Measurements from ENCODE around the gene YIPF5.

The YIPF5 gene

GRCh38 chr5:144170276-144171024, at the start of gene YIPF5, which contains the start of gene KCTD16:
Gene YIPF5, minus strand, starts transcription at chr5:144170659. Its CDS starts 704 bp downstream, at chr5:144169955.
Gene KCTD16, plus strand, starts transcription at chr5:144170873.
- DNase-seq (ENCODE audit: low read depth in 3 of 3) = peak; percentile 94 to 95 (median 95)

- no peak for DNase-seq (ENCODE audit: low read depth in 3 of 3)
Measured at GRCh38 chr5:144219869-144220268, 49.4 kb upstream of the YIPF5 start.

- DNase-seq (ENCODE audit: low read depth in 3 of 3) = no peak
Measured at GRCh38 chr5:144210655-144211054, 40.2 kb upstream of the YIPF5 start.

- no peak for DNase-seq (ENCODE audit: low read depth in 3 of 3)
Measured at GRCh38 chr5:144209361-144209760, 38.9 kb upstream of the YIPF5 start.

- no peak for DNase-seq (ENCODE audit: low read depth in 3 of 3)
Measured at GRCh38 chr5:144207875-144208444, 37.5 kb upstream of the YIPF5 start.

- DNase-seq (ENCODE audit: low read depth in 3 of 3) = no peak
Measured at GRCh38 chr5:144206141-144206540, 35.7 kb upstream of the YIPF5 start.

GRCh38 chr5:144205141-144205551, 34.7 kb upstream of the YIPF5 start:
- DNase-seq (ENCODE audit: low read depth in 3 of 3) = no peak

GRCh38 chr5:144203750-144204596, 33.5 kb upstream of the YIPF5 start:
- DNase-seq (ENCODE audit: low read depth in 3 of 3) = peak in 1 of 3 experiments; percentile 24

GRCh38 chr5:144202726-144203125, 32.3 kb upstream of the YIPF5 start:
- no peak for DNase-seq (ENCODE audit: low read depth in 3 of 3)

- no peak for DNase-seq (ENCODE audit: low read depth in 3 of 3)
Measured at GRCh38 chr5:144202072-144202471, 31.6 kb upstream of the YIPF5 start.

- no peak for DNase-seq (ENCODE audit: low read depth in 3 of 3)
Measured at GRCh38 chr5:144201588-144201987, 31.1 kb upstream of the YIPF5 start.

- no peak for DNase-seq (ENCODE audit: low read depth in 3 of 3)
Measured at GRCh38 chr5:144198386-144198785, 27.9 kb upstream of the YIPF5 start.

- no peak for DNase-seq (ENCODE audit: low read depth in 3 of 3)
Measured at GRCh38 chr5:144196612-144197011, 26.2 kb upstream of the YIPF5 start.

GRCh38 chr5:144195448-144195847, 25.0 kb upstream of the YIPF5 start:
- no peak for DNase-seq (ENCODE audit: low read depth in 3 of 3)

- DNase-seq (ENCODE audit: low read depth in 3 of 3) = no peak
Measured at GRCh38 chr5:144194144-144194543, 23.7 kb upstream of the YIPF5 start.

GRCh38 chr5:144192661-144193060, 22.2 kb upstream of the YIPF5 start:
- no peak for DNase-seq (ENCODE audit: low read depth in 3 of 3)

GRCh38 chr5:144191998-144192397, 21.5 kb upstream of the YIPF5 start:
- DNase-seq (ENCODE audit: low read depth in 3 of 3) = peak in 1 of 3 experiments; percentile 13

- DNase-seq (ENCODE audit: low read depth in 3 of 3) = no peak
Measured at GRCh38 chr5:144191531-144191930, 21.1 kb upstream of the YIPF5 start.

GRCh38 chr5:144189800-144190429, 19.5 kb upstream of the YIPF5 start:
- peak; percentile 61 to 68 (median 64) for DNase-seq (ENCODE audit: low read depth in 3 of 3)

- DNase-seq (ENCODE audit: low read depth in 3 of 3) = peak; percentile 40 to 51 (median 48)
Measured at GRCh38 chr5:144187699-144188294, 17.3 kb upstream of the YIPF5 start.

GRCh38 chr5:144183254-144183889, 12.9 kb upstream of the YIPF5 start:
- no peak for DNase-seq (ENCODE audit: low read depth in 3 of 3)
